Activated CD4-positive, alpha-beta T cell treated with anti-CD3 and anti-CD28 coated beads for 36 hours (primary cell): ENCODE data around the gene AGBL3. TPM values are rescaled to one million over a fixed set of nuclear protein-coding genes. Genes with fewer than 3 reads are reported as not detected.

Source experiments
- ATAC-seq: fragments of 200-7000 bp; cut with Tn5 transposase; one replicate; pipeline ENCODE4 v1.10.0; 2021; ENCODE audit warnings: mild to moderate bottlenecking, moderate library complexity
- CTCF ChIA-PET: fragments of 350-600 bp; sonication (Branson Sonifier 250); formaldehyde crosslinking; loops from one replicate; lab custom pipeline; 2021; ENCODE audit warnings: antibody characterized with exemption; lab: Charles Lee
- POLR2A ChIA-PET: fragments of 350-600 bp; sonication (Branson Sonifier 250); formaldehyde crosslinking; loops from one replicate; lab custom pipeline; 2021; ENCODE audit warnings: antibody characterized with exemption, inconsistent platforms; lab: Charles Lee
- DNase-seq: peaks from one replicate; pipeline ENCODE4 v3.0.0-alpha.2; 2020
- H3K27ac Mint-ChIP-seq: one replicate; pipeline ENCODE4 v1.8.0; 2021; ENCODE audit warnings: mixed read lengths
- H3K27me3 Mint-ChIP-seq: one replicate; pipeline ENCODE4 v1.8.0; 2021; ENCODE audit warnings: mixed read lengths
- H3K36me3 Mint-ChIP-seq: one replicate; pipeline ENCODE4 v1.8.0; 2021; ENCODE audit warnings: low read depth, mixed read lengths
- H3K4me1 Mint-ChIP-seq: one replicate; pipeline ENCODE4 v1.8.0; 2021; ENCODE audit warnings: mixed read lengths
- H3K4me3 Mint-ChIP-seq: one replicate; pipeline ENCODE4 v1.8.0; 2021; ENCODE audit warnings: mild to moderate bottlenecking, moderate library complexity, mixed read lengths
- H3K9me3 Mint-ChIP-seq: one replicate; pipeline ENCODE4 v1.8.0; 2021; ENCODE audit warnings: low read depth, mixed read lengths
- intact Hi-C, 2 experiments: fragments of 100-400 bp; cut with DNase I in 1 of 2; cut with micrococcal nuclease in 1 of 2; formaldehyde crosslinking; loops; one replicate each; pipeline versions ENCODE4 v1.14.2 to v1.15.1; 2022 to 2024; cut with DNase I, micrococcal nuclease
- total RNA-seq, 2 experiments: library from RNA; stranded (reverse); gene quantifications; one replicate each; pipeline ENCODE4 v1.2.3, GENCODE V29; 2021

AGBL3 gene
- total RNA-seq, 2 experiments from 2014 or later: 2.1 to 2.2 TPM

DNA sequence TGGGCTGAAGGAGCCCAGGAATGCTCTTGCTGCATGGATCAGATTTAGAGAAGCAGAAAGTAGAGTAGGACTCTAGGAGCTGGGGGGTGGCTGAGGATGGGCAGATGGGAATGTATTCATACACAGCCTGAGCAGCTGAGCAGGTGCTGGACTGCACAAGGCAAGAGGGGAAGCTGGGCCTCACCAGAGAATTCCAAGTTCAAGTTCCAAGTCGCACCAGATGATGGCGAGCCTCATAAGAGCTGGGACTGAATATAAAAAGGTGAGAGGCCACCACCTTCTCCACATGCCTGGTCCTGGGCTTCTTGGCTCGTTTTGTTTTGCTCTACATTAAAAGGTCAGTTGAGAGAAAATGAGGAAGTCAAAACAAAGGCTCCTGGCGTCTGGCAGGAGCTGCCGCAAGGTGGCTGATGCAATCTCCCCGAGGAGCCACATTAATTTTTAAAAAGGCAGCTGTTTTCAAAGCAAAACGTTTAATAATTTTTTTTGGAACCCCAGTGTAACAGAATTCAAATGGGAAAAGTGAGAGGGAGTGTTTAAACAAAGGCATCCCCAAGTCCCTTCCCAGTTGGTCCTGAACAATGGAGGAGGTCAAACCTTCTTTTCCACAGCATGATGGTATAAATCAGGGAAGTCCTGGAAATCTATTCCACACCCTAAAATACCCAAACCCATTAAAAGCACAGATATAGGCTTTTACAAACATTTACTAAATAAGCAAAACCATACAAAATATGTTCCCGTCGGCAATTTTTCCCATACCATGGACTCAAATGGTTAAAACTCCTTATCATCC is 174.7 kb downstream of the AGBL3 start:
- intact Hi-C loops: no loop called here
- peaks cover 32% of the 10 kb centered on the region for H3K4me1 Mint-ChIP-seq
- H3K27ac Mint-ChIP-seq: peak overlapping the region; percentile 81
- ATAC-seq (no peak), DNase-seq (no peak)
- POLR2A ChIA-PET: no interaction called here
- CTCF ChIA-PET: interaction anchor here (0.6 to 1.8 kb wide), 4 partner anchors 8 to 475 kb away, joined by 3 to 8 read pairs (median 4); no protein-coding TSS in a partner anchor
- H3K9me3 Mint-ChIP-seq: peaks cover 21% of the 10 kb centered on the region
- peaks cover 77% of the 10 kb centered on the region for H3K36me3 Mint-ChIP-seq
- no peak overlapping the region for H3K4me3 Mint-ChIP-seq
- no peaks in the 10 kb centered on the region for H3K27me3 Mint-ChIP-seq

DNA sequence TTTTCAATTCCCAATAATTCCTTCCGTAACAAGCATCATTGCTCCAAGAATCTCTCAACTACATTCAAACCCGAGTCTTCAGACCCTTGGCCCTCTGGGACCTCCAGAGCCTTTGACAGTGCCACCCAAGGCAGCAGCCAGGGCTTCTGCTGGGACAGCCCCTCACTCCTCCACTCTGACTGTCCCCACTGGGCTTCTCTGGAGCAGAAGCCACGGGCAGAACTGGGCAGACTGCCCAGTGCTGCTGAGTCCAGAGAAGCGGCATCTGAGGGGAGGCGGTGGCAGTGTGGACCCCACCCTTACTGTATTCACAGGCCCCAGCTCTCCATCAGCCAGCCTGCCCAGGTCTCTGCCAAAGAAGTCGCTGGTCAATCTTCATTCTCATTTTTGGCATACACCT is 175.4 kb downstream of the AGBL3 start:
- CTCF ChIA-PET: interaction anchor here (1.4 to 1.8 kb wide), 2 partner anchors 7 to 11 kb away, joined by 4 to 8 read pairs; no protein-coding TSS in a partner anchor
- POLR2A ChIA-PET: no interaction called here
- Mint-ChIP-seq H3K36me3 (peaks cover 77% of the 10 kb centered on the region), H3K27me3 (no peaks in the 10 kb centered on the region), H3K4me1 (peaks cover 38% of the 10 kb centered on the region), H3K27ac (peak overlapping the region; percentile 81), H3K9me3 (peaks cover 15% of the 10 kb centered on the region), H3K4me3 (no peak overlapping the region)
- DNase-seq: no peak
- intact Hi-C loops: no loop called here
- ATAC-seq: no peak

DNA sequence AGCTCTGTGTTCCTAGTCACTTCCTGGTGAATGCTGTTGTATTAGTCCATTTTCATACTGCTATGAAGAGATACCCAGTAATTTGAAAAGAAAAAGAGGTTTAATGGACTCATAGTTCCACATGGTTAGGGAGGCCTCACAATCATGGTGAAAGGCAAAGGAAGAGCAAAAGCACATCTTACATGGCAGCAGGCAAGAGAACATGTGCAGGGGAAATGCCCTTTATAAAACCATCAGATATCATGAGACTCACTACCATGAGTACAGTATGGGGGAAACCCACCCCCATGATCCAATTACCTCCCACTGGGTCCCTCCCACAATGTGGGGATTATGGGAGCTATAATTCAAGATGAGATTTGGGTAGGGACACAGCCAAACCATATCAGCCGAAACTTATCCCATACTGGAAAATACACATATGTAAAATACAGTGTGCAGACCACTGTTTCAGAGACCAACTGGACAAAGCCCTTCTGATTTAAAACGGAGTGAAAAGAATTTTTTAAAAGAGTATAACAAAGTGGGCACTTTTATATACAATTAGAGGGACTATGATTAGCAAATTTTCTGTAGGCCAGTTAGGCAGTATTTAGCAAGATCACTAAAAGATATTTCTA is 176.2 kb downstream of the AGBL3 start:
- Mint-ChIP-seq H3K36me3 (peaks cover 77% of the 10 kb centered on the region), H3K4me3 (no peak overlapping the region), H3K27me3 (no peaks in the 10 kb centered on the region), H3K9me3 (peaks cover 10% of the 10 kb centered on the region), H3K4me1 (peaks cover 43% of the 10 kb centered on the region), H3K27ac (no peak overlapping the region)
- ATAC-seq (no peak), DNase-seq (no peak)
- CTCF ChIA-PET: no interaction called here
- intact Hi-C loops: no loop called here
- POLR2A ChIA-PET: no interaction called here

DNA sequence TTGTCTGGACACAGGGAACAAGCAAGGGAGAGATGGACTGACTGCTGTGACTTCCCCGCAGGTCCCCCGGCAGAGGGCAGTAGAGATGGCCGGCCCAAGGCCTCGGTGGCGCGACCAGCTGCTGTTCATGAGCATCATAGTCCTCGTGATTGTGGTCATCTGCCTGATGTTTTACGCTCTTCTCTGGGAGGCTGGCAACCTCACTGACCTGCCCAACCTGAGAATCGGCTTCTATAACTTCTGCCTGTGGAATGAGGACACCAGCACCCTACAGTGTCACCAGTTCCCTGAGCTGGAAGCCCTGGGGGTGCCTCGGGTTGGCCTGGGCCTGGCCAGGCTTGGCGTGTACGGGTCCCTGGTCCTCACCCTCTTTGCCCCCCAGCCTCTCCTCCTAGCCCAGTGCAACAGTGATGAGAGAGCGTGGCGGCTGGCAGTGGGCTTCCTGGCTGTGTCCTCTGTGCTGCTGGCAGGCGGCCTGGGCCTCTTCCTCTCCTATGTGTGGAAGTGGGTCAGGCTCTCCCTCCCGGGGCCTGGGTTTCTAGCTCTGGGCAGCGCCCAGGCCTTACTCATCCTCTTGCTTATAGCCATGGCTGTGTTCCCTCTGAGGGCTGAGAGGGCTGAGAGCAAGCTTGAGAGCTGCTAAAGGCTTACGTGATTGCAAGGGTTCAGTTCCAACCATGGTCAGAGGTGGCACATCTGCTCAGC is 178.2 kb downstream of the AGBL3 start:
- peaks cover 8% of the 10 kb centered on the region for H3K9me3 Mint-ChIP-seq
- ATAC-seq (no peak), DNase-seq (no peak)
- intact Hi-C loops: no loop called here
- H3K27me3 Mint-ChIP-seq: no peaks in the 10 kb centered on the region
- no peak overlapping the region for H3K4me3 Mint-ChIP-seq
- ChIA-PET CTCF (interaction anchor here (0.5 to 2.1 kb wide), 5 partner anchors 12 to 101 kb away, joined by 3 to 6 read pairs (median 3); partner anchors contain the start of gene WDR91), POLR2A (interaction anchor here (0.6 to 0.9 kb wide), 2 partner anchors 14 to 825 kb away, joined by 4 to 5 read pairs; no protein-coding TSS in a partner anchor)
- peak overlapping the region; percentile 37 for H3K27ac Mint-ChIP-seq
- H3K36me3 Mint-ChIP-seq: peaks cover 84% of the 10 kb centered on the region
- H3K4me1 Mint-ChIP-seq: peaks cover 53% of the 10 kb centered on the region

DNA sequence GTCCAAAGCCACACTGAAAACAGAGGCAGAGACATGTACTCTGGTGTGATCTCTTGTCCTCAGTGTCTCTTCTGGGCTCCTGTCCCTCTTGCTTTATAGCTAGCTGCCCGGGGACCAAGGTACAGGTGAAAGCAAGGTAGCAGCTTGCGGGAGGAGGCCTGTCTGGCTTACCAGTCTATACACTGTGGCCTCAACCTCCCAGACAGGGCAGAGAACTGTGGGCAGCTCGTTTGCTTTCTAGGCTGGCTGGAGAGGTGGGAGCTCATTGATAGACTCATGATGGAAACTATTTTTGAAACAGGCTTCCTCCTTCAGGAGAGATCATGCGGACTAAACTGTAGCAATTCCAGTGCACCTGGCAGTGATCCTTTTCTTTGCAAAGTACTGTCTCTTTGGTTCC is 179.6 kb downstream of the AGBL3 start:
- Mint-ChIP-seq H3K27me3 (no peaks in the 10 kb centered on the region), H3K4me3 (no peak overlapping the region), H3K9me3 (peaks cover 8% of the 10 kb centered on the region), H3K4me1 (peaks cover 47% of the 10 kb centered on the region), H3K36me3 (peaks cover 79% of the 10 kb centered on the region), H3K27ac (peak overlapping the region; percentile 6)
- POLR2A ChIA-PET: no interaction called here
- ATAC-seq (no peak), DNase-seq (no peak)
- CTCF ChIA-PET: interaction anchor here (2.1 kb wide), 1 partner anchor 45 kb away, joined by 6 read pairs; the partner anchor contains the start of gene WDR91
- intact Hi-C loops: no loop called here

DNA sequence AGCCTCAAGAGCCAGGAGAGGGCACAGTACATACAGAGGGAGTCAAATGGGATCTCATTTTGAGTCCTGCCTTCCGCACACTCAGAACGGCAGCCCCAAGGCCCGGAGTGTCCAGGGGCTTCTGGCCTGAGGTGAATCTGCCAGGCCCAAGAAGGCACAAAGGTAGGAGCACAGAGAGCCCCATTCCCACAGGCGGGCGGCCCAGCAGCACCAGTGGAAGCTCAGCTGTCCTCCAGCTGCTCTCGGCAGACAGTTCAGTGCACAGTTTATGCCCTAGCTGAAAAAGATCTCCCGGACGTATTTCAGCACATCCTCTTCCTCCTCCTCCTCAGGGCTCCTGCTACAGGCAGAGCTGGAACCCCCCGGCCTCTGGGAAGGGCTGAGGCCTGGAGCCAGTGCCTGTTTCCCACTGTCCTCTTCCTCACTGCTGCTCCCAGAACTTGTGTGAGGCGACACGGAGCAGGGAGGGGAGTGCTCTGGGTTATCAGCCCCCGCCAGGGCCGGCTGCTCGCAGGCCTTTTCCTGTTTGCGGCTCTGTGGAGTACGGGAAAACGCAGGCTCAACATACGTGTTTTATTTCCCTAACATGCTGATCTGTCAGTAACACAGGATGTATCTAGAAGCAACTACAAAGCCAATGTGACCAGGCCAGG is 180.2 kb downstream of the AGBL3 start:
- peak overlapping the region; percentile 70 for H3K27ac Mint-ChIP-seq
- ATAC-seq (no peak), DNase-seq (no peak)
- H3K36me3 Mint-ChIP-seq: peaks cover 73% of the 10 kb centered on the region
- ChIA-PET CTCF (interaction anchor here (0.7 to 2.1 kb wide), 2 partner anchors 45 to 427 kb away, joined by 3 to 6 read pairs; partner anchors contain the start of gene WDR91), POLR2A (no interaction called here)
- H3K27me3 Mint-ChIP-seq: no peaks in the 10 kb centered on the region
- intact Hi-C loops: no loop called here
- H3K4me1 Mint-ChIP-seq: peaks cover 46% of the 10 kb centered on the region
- H3K9me3 Mint-ChIP-seq: peaks cover 8% of the 10 kb centered on the region
- no peak overlapping the region for H3K4me3 Mint-ChIP-seq

DNA sequence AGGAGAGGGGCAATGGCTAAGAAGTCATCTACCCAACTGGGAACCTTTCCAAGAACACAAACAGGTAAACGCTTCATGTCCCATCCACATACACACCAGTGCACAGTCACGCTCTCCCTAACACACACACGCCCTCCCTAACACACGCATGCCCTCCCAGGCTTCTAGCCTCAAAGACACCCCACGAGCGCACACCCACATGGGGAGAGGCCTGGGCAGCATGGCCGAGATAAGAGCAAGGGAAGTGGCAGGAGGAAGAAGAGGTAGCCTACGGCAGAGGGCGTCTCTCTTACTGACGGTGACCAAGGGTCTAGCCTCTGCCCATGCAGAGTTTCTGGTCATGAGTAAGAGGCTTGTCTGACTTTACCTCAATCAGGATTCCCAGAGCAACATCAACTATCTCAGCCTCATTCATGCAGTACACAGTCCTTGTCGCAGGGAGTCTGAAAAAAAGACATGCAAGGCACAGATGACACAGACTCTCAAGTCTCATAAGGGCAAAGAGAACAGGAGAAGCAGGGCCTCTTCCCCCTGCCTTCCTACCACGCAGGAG is 181.1 kb downstream of the AGBL3 start:
- CTCF ChIA-PET: interaction anchor here (0.7 kb wide), 1 partner anchor 428 kb away, joined by 3 read pairs; no protein-coding TSS in a partner anchor
- no peaks in the 10 kb centered on the region for H3K27me3 Mint-ChIP-seq
- POLR2A ChIA-PET: no interaction called here
- peaks cover 64% of the 10 kb centered on the region for H3K36me3 Mint-ChIP-seq
- peak overlapping the region; percentile 12 for H3K4me3 Mint-ChIP-seq
- peak overlapping the region; percentile 96 for H3K27ac Mint-ChIP-seq
- intact Hi-C loops: no loop called here
- DNase-seq (no peak), ATAC-seq (no peak)
- H3K9me3 Mint-ChIP-seq: peaks cover 6% of the 10 kb centered on the region
- peaks cover 50% of the 10 kb centered on the region for H3K4me1 Mint-ChIP-seq

DNA sequence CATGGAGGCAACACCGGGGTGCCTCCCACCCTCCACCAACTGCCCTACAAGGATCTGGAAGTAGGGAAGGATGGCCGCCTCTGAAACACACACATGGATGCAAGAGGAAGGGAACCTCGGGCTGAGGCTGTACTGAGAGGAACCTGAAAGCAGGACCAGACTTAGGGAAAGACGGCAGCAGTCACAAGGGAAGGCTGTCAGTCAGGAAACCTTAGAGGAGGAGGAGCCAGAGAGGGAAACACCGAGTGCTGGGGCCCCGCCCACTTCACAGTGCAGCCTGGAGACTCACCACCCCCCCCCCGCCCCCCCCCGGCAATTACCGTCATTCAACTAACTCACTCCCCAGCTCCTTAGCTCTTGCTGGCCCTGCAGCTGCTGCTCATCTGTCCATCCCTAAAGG is 181.7 kb downstream of the AGBL3 start:
- DNase-seq (peak; percentile 54), ATAC-seq (no peak)
- ChIA-PET CTCF (interaction anchor here (0.8 kb wide), 1 partner anchor 773 kb away, joined by 4 read pairs; no protein-coding TSS in a partner anchor), POLR2A (no interaction called here)
- intact Hi-C loops: no loop called here
- Mint-ChIP-seq H3K4me1 (peaks cover 50% of the 10 kb centered on the region), H3K9me3 (peaks cover under 1% of the 10 kb centered on the region), H3K27ac (peak overlapping the region; percentile 96), H3K4me3 (peak overlapping the region; percentile 88), H3K27me3 (no peaks in the 10 kb centered on the region), H3K36me3 (peaks cover 58% of the 10 kb centered on the region)

DNA sequence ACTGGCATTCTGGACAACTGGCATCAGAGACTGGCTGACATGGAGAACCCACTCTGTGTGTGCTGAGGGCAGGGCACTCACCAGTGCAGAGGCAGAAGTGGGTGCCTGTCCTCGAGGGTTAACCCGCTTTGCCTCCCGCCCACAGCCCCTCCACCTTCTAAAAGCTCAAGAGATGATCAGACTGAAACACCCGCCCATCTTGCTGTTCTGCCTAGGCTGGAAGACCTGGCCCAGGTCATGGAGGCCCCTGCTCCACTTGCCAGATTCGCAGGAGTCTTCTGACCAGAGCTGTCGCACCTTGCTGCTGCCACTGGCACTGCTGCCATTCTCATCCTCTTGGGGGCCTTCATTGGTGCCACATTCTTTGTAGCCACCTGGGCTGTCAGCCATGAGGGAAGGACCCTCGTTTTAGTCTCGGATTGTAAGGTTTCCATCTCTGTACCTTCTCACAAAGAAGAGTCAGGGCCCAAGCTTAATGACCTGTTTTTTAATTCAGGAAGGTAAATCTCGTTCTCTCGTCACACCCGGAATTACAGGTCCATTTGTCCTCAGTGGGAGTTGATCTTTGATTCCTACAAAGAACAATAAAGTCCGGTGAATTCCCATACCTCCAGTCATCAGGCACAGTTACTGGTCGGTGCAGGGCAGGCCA is 182.3 kb downstream of the AGBL3 start:
- Mint-ChIP-seq H3K9me3 (no peaks in the 10 kb centered on the region), H3K36me3 (peaks cover 57% of the 10 kb centered on the region), H3K27ac (peak overlapping the region; percentile 96), H3K4me1 (peaks cover 50% of the 10 kb centered on the region), H3K4me3 (peak overlapping the region; percentile 88), H3K27me3 (no peaks in the 10 kb centered on the region)
- ChIA-PET CTCF (interaction anchor here (0.6 to 4.0 kb wide), 16 partner anchors 8 to 772 kb away, joined by 3 to 38 read pairs (median 4); partner anchors contain the start of genes AGBL3, TMEM140 and WDR91), POLR2A (interaction anchor here (1.0 to 2.2 kb wide), 2 partner anchors 21 to 182 kb away, joined by 3 to 10 read pairs; partner anchors contain the start of gene TMEM140)
- DNase-seq (no peak), ATAC-seq (no peak)
- intact Hi-C loops: loop anchor here in 1 of 2 experiments (1.0 kb wide), 1 partner anchor 20 kb away; the partner anchor contains the start of gene TMEM140
